ENCODE data around the gene DNAL1.
"Not testable (repeated sequence)": the region's sequence is repeated elsewhere in the genome, so short reads cannot be mapped to it uniquely, and the experiment has no call there.

Gene DNAL1

GRCh38 chr14:73637830-73638229 is 7.0 kb upstream of the DNAL1 start:
- DNase-seq (ENCODE audit: extremely low read depth, low read depth) = no peak
- TF ChIP-seq, protein P1, sequence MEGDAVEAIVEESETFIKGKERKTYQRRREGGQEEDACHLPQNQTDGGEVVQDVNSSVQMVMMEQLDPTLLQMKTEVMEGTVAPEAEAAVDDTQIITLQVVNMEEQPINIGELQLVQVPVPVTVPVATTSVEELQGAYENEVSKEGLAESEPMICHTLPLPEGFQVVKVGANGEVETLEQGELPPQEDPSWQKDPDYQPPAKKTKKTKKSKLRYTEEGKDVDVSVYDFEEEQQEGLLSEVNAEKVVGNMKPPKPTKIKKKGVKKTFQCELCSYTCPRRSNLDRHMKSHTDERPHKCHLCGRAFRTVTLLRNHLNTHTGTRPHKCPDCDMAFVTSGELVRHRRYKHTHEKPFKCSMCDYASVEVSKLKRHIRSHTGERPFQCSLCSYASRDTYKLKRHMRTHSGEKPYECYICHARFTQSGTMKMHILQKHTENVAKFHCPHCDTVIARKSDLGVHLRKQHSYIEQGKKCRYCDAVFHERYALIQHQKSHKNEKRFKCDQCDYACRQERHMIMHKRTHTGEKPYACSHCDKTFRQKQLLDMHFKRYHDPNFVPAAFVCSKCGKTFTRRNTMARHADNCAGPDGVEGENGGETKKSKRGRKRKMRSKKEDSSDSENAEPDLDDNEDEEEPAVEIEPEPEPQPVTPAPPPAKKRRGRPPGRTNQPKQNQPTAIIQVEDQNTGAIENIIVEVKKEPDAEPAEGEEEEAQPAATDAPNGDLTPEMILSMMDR (IDR thresholded peaks at IDR 0.05; ENCODE audit: low read depth, low read length, missing control alignments) = no peak
- no peak overlapping the region for H3K4me3 ChIP-seq (replicated peaks; ENCODE audit: low read depth, low read length)

GRCh38 chr14:73640796-73641365 is 3.9 kb upstream of the DNAL1 start:
- no peak for DNase-seq (ENCODE audit: extremely low read depth, low read depth)
- H3K4me3 ChIP-seq (replicated peaks; ENCODE audit: low read depth, low read length) = no peak overlapping the region
- TF ChIP-seq, protein P1 (IDR thresholded peaks at IDR 0.05; ENCODE audit: low read depth, low read length, missing control alignments) = no peak

- H3K4me3 ChIP-seq (replicated peaks; ENCODE audit: low read depth, low read length) = peak overlapping the region; percentile 90
- TF ChIP-seq, protein P1 (IDR thresholded peaks at IDR 0.05; ENCODE audit: low read depth, low read length, missing control alignments) = no peak
- no peak for DNase-seq (ENCODE audit: extremely low read depth, low read depth)
Observed at GRCh38 chr14:73645248-73645610, 443 bp downstream of the DNAL1 start.

- H3K4me3 ChIP-seq (replicated peaks; ENCODE audit: low read depth, low read length) = no peak overlapping the region
- TF ChIP-seq, protein P1 (IDR thresholded peaks at IDR 0.05; ENCODE audit: low read depth, low read length, missing control alignments) = no peak
- DNase-seq (ENCODE audit: extremely low read depth, low read depth) = no peak
Observed at GRCh38 chr14:73651005-73651404, 6.2 kb downstream of the DNAL1 start.

- no peak overlapping the region for H3K4me3 ChIP-seq (replicated peaks; ENCODE audit: low read depth, low read length)
Observed at GRCh38 chr14:73655851-73656250, 11.1 kb downstream of the DNAL1 start.

GRCh38 chr14:73659202-73659601 is 14.4 kb downstream of the DNAL1 start:
- not testable (repeated sequence) for DNase-seq (ENCODE audit: extremely low read depth, low read depth); H3K4me3 ChIP-seq (replicated peaks; ENCODE audit: low read depth, low read length)

More at GRCh38 chr14:73655851-73656250, 11.1 kb downstream of the DNAL1 start:
- DNase-seq (ENCODE audit: extremely low read depth, low read depth) = no peak
- TF ChIP-seq, protein P1 (IDR thresholded peaks at IDR 0.05; ENCODE audit: low read depth, low read length, missing control alignments) = no peak

DNA sequence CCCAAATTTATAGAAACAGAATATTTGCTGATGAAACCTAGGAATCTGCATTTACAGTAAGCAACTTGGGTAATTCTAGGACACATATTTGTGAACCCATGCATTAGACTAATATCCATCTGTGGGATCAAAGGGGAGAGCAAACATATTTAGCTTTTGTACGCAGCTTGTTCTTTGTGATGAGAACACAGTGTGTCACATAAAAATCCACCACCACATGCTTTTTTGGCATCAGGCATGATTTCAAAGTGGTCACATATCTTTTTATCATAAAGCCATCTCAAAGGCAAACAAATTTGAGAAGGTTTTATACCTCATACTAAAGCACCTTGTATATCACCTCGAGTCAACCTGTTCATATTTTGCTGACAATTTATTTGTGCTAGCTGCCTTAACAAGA is 15.7 kb downstream of the DNAL1 start:
- DNase-seq (ENCODE audit: extremely low read depth, low read depth) = no peak
- TF ChIP-seq, protein P1 (IDR thresholded peaks at IDR 0.05; ENCODE audit: low read depth, low read length, missing control alignments) = no peak
- no peak overlapping the region for H3K4me3 ChIP-seq (replicated peaks; ENCODE audit: low read depth, low read length)
